ENCODE results near the gene PAXX.

PAXX gene

GRCh38 chr9:136991993-136992818 lies at the start of gene PAXX:
TSS of gene PAXX (plus strand) at chr9:136992422. CDS start at chr9:136992444, 22 bp downstream.
- peak in 54 of 56 donors; percentile 31 to 95 (median 84) for DNase-seq

GRCh38 chr9:136942881-136943230 lies 49.4 kb upstream of the PAXX start:
- DNase-seq = no peak

DNA sequence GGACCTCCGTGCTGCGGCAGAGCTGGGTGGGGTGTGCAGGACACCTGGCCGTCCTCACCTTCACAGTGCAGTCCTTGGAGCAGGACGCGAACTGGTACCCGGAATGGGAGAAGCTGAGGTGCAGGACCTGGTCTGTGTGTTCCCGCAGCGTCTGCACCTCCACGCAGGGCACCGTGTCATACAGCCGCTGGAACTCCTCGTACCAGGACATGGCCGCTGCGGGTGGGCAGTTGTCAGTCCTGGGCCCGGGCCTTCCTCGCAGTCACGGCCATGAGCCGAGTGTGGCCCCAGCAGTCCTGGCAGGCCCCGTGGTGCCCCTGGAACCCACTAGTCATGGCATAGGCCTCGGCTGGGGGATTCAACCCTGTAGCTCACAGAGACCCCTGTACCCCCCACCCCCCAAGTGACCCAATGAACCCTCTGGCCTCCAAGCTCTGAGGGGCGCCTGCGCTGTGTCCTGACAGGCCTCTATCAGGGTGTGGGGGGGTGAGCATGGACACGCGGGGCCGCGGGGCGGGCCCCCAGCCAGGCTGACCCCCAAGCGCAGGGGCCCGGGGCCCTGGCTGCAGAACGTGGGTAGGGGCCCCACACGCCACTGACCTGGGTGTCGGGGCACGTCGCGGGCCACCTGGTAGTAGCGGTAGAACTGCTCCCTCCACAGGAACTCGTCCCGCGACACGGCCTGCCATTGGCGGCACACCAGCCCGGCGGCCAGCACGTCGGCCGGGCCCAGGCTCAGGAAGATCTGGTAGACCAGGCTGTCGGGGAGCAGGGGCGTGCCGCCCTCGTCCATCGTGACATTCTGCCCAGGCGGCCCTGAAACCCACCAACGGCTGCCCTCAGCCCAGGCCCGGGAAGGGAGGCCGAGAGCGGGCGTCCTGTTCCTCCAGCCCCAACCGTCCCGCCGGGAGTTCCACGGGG lies 48.7 kb upstream of the PAXX start:
- DNase-seq = peak in 2 of 56 donors; percentile 36

DNA sequence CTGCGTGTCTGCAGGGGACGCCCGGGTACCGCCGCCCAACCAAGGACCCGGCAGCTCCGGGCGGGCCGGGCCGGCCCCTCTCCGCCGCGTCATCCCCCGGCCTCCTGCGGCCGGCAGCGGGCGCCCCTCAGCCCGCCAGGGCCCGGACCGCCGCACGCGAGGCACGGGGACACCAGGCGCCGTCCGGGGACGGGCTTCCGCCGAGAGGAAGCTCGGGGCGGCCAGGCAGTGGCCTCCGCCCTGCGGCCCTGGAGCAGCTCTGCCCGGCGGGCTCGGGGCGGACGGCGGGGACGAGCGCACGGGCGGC lies 48.1 kb upstream of the PAXX start:
- DNase-seq = peak in 5 of 56 donors; percentile 35 to 71 (median 62)

DNA sequence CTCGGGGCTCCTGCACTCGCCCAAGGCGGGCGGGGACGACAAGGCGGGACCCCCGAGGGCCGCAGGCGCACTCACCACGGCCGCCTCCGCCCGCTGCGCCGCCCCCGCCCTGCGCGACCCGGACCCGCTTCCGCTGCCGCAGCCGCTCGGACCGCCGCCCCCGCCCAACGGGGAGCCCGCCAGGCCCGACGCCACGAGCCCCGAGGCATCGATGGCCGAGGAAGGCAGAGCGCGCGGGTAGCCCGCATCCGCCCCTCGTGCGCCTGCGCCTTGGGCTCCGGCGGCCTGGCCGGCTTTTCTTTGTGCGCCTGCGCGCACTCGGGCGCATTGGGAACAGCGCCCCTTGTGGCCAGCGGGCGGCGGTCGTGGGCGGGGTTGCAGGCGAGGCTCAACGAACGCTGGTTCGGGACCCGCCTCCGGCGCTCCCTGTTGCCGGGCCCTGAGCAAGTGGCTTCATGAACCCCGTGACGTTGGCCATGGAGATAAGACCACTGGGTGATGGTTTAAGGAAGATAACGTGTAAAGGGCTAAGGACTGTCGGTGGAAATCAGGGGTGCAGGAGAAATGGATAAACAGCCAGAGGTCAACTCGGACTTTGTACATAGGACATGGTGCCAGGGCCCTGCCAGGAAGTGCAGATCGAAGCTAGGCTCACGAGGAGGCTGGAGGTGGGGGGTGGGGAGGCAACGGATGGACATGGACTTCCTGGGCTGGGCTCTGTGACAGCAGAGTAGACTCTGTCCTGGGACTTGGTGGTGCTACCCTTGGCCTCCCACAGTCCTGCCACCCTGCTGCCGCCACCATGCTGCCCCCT lies 47.5 kb upstream of the PAXX start, which contains the start of the genes C8G and FBXW5:
TSS of gene C8G (plus strand) at position 725 of the 814 bp plus-strand sequence. CDS start at position 803, 78 bp downstream.
TSS of gene FBXW5 (minus strand) at position 220 of the 814 bp plus-strand sequence. CDS start 655 bp downstream, outside the sequence.
- peak; percentile 33 to 96 (median 87) for DNase-seq

DNA sequence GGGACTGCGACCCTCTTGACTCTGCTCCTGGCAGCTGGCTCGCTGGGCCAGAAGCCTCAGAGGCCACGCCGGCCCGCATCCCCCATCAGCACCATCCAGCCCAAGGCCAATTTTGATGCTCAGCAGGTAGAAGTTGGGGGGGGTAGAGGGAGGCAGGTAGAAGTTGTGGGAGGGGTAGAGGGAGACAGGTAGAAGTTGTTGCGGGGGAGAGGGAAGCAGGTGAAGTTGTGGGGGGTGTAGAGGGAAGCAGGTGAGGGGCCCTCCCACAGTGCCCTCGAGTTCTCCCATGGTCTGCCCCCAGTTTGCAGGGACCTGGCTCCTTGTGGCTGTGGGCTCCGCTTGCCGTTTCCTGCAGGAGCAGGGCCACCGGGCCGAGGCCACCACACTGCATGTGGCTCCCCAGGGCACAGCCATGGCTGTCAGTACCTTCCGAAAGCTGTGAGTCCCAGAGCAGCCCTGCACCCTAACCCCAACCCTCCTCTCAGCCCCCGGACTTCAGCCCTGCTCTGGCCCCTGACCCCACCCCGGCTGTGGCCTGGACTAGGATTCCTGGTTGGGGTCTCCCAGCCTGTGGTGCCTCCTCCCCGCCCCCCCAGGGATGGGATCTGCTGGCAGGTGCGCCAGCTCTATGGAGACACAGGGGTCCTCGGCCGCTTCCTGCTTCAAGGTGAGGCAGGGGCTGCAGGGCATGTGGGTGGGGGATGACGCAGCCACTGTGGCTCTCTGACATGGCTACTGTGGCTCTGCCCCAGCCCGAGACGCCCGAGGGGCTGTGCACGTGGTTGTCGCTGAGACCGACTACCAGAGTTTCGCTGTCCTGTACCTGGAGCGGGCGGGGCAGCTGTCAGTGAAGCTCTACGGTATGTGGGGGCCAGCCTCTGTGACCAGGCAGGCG lies 46.6 kb upstream of the PAXX start:
- DNase-seq = no peak

DNA sequence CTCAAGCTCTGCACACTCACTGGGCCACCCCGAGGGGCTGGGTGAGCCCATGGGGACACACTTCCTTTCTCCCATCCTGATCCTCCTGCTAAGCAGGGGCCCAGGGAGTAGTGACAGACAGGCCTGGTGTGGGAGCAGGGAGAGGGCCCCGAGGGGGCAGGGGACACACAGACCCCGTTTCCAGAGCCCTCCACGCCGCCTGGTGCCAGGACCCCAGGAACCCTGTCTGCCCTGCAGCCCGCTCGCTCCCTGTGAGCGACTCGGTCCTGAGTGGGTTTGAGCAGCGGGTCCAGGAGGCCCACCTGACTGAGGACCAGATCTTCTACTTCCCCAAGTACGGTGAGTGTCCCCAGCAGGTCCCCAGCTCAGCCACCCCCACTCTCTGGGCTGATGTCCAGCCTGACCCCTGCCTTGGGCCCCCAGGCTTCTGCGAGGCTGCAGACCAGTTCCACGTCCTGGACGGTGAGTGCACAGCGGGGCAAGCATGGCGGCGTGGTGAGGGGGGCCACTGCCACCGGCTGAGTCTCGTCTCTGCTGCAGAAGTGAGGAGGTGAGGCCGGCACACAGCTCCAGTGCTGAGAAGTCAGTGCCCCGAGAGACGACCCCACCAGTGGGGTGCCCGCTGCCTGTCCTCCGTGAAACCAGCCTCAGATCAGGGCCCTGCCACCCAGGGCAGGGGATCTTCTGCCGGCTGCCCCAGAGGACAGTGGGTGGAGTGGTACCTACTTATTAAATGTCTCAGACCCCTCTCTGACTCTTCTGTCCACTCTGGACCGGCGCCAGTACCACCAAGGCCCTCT lies 45.8 kb upstream of the PAXX start:
- DNase-seq = peak in 3 of 56 donors; percentile 32 to 51 (median 51)

DNA sequence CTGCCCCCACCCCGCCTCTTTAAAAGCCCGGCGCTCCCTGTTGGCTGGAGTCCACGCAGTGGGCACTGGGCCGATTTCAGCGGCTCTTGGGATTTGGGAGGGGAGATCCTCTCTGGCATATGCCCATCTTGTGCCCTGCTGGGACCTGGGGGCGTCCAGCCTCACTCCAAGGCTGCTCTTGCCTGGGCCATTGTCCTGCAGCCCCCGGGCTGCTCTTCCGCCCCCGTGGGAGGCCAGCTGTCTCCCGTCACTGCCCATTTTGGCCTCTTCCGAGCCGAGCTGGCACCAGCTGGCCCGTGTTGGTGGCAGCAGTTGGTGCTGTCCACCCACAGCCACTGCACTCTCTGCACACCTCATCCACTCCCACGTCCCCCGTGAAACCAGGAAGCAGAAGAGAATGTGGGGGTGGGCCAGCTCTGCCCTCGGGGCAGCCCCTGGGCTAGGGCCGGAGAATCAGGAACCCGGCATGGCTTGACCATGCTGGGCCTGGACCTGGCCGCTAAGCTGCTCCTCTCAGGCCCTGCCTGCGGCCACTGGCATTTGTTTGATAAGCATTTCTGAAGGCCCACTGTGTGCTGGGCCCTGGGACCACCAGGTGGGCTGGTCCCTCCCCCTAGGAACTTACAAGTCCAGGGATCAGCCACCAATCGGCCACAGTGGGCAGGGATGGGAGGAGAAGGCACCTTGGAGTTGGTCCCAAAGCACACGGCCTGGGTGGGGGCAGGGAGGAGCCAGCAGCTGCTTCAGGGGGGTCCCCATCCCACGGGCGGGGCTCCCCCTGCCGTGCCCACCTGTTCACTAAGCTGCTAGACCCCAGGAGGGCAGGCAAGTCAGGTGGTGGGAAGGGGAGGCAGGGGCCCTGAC lies 45.0 kb upstream of the PAXX start:
- DNase-seq = peak in 23 of 56 donors; percentile 12 to 65 (median 42)

DNA sequence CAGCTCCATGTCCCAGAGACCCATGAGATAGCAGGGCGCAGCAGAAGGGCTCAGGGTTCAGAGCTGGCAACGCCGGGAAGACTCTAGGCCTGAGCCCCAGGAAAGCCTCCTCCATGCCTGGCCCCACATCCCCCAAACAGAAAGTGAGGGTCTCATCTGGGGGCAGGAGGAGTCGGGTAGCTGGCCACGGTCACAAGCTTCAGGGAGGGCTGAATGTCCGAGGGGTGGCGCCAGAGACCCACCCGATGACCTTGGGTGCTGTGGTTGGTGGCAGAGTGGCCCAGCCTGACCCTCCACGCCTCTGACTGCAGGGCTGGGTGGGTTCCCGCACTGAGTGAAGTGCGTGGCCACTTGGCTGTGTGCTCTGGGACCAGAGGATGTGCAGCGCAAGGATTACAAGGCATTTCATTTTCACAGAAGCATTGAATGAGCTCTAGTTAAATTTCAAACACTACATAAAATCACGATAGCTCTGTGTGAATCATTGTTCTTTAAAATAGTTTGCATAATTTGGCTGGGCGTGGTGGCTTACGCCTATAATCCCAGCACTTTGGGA lies 44.2 kb upstream of the PAXX start:
- DNase-seq = peak in 49 of 56 donors; percentile 24 to 84 (median 57)

GRCh38 chr9:136949239-136949816 lies 42.9 kb upstream of the PAXX start:
- DNase-seq = peak in 2 of 56 donors; percentile 49 to 64

DNA sequence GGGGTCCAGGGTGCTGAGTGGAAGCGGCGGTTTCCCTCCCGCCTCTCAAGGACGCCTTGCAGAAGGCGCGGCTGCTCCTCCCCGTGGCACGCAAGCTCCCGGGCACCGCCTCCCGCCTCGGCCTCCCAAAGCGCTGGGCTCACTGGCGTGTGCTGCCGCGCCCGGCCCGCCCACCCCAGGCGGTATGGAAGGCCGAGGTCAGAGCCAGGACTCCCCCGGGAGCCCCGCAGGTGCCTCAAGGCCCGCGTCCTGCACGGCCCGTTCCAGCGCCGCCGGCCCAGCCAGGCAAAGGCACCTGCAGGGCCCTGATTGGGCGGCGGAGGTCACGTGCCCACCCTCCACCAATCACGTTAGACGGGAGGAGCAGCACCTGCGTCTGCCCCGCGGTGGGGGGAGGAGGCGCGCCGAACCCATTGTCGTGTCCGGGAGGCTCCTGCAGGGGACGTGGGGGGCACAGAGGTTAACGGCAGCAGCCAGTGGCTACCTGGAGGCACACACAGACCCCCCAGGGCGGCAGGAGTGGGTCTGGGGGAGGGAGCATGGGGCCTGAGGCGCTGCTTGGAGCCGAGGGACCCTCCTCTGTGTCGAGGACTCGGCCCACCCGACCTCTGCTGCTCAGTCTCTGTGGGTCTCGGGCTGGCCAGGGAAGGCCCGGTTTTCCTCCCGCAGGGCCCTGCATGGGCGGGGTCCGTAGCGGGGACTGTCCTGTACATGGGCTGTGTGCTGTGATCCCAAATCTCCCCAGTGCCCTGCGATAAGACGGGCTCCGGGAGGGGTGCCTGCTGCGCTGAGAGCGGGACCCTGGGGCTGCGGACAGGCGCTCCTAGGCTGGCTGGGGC lies 42.2 kb upstream of the PAXX start:
- DNase-seq = peak; percentile 61 to 98 (median 93)

DNA sequence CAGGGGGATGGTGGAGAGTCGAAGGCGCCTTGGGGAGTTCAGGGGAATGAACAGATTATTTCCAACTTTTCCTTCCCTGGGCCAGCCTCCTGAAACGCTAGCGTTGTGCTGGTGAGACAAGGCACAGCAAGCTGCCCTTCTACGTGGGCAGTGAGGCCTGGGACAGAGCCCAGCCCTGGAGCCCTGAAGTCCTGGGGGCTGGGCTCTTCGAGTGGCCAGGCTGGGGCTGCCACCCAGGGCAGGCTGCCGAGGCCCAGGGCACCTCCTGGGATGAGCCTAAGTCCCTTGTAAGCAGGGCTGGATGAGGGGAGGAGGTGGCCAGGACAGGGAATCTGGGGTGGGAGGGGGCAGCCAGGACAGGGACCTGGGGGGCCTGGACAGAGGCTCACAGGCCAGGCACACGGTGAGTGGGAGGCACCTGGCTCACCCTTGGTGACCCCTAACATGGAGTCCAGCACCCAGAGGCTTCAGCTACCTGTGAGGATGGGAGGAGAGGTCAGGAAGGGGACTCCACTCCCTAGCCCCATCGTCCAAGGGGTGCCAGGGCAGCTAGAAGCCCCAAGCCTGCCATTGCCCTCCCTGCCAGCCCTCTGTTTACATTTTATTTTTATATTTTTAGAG lies 41.5 kb upstream of the PAXX start:
- peak in 6 of 56 donors; percentile 29 to 64 (median 44) for DNase-seq

GRCh38 chr9:136951541-136952320 lies 40.5 kb upstream of the PAXX start, which contains the start of gene LCN12:
TSS of gene LCN12 (plus strand) at chr9:136952273. CDS start at chr9:136952328, 55 bp downstream.
- no peak for DNase-seq

DNA sequence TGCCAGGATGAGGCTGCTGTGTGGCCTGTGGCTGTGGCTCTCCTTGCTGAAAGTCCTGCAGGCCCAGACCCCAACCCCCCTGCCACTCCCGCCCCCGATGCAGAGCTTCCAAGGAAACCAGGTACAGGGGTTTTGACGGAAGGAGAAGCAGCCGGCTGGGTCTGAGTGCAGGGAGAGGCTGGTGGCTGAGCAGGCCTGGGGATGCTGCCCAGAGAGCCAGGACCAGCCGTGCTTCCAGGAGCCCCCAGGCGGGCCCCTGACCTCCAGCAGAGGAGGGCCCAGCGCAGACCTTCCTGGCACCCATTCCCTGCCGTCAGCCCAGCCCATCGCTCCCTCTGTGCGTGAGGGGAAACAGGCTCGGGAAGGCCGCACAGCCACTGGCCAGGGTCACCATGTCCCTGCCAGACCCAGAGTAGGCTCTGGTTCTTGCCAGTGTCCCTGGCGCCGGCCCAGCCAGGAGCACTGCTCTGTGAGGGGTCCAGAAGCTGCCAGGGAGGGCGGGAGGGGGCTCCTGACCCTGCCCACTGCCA lies 39.8 kb upstream of the PAXX start:
- DNase-seq = peak in 28 of 56 donors; percentile 17 to 75 (median 42)
